GM06990 (cell line): ENCODE data around the gene TNS1.

Experiments used
- DNase-seq: peaks from one replicate; pipeline ENCODE4 v3.0.0-alpha.2; 2011; ENCODE audit not compliant: insufficient read length; ENCODE audit errors: extremely low read depth
- H3K27me3 ChIP-seq: replicated peaks from 2 replicates; pipeline ENCODE4 v1.6.0; 2011; ENCODE audit warnings: low read length; ENCODE audit not compliant: control insufficient read depth, insufficient read depth
- H3K36me3 ChIP-seq: 2 replicates; pipeline ENCODE4 v1.5.1; 2011; ENCODE audit warnings: low read length; ENCODE audit not compliant: control insufficient read depth, insufficient read depth
- H3K4me3 ChIP-seq: replicated peaks from 2 replicates; pipeline ENCODE4 v1.5.1; 2011; ENCODE audit warnings: low read depth, mild to moderate bottlenecking, control low read depth, low read length
- CTCF ChIP-seq: IDR thresholded peaks from 2 replicates; pipeline ENCODE4 v1.5.1; 2011; ENCODE audit warnings: low read length, control low read depth, mild to moderate bottlenecking, inconsistent platforms; ENCODE audit not compliant: insufficient read depth, poor library complexity, severe bottlenecking

Gene TNS1

DNA sequence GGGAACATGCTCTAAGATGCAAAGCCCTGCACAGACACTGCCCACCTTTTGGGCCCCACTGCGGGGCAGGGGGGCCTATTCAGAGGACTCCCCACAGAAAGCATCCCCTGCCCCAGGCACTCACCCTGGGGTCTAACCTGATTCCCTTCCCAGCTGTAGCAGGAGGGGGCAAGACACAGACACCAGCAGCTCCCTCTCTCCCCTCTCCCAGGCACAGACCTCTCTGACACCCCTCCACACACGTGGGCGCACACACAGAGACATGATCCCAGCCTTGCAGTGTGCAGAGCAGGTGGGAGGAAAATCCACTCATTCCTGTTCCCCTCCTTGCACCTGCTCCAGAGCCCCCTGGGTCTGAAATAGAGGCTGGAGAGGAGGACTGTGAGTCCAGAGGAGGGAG is 10.7 kb downstream of the TNS1 start:
- H3K27me3 ChIP-seq, result no peaks in the 10 kb centered on the region
- DNase-seq, result no peak
- H3K36me3 ChIP-seq, result no peaks in the 10 kb centered on the region
- H3K4me3 ChIP-seq, result no peak overlapping the region
- TF ChIP-seq CTCF, result no peak

- no peak for DNase-seq
- Histone ChIP-seq H3K36me3 (no peaks in the 10 kb centered on the region), H3K27me3 (no peaks in the 10 kb centered on the region), H3K4me3 (no peak overlapping the region)
- TF ChIP-seq CTCF, result no peak
Measured at GRCh38 chr2:217990791-217991465, 11.9 kb downstream of the TNS1 start.

- H3K36me3 ChIP-seq, result no peaks in the 10 kb centered on the region
- no peak for TF ChIP-seq CTCF
- H3K27me3 ChIP-seq, result no peaks in the 10 kb centered on the region
- H3K4me3 ChIP-seq, result no peak overlapping the region
- no peak for DNase-seq
Measured at GRCh38 chr2:217990389-217990788, 12.4 kb downstream of the TNS1 start.

GRCh38 chr2:217989221-217989948 is 13.4 kb downstream of the TNS1 start:
- Histone ChIP-seq H3K4me3 (no peak overlapping the region), H3K27me3 (no peaks in the 10 kb centered on the region), H3K36me3 (no peaks in the 10 kb centered on the region)
- no peak for DNase-seq
- TF ChIP-seq CTCF, result no peak

DNA sequence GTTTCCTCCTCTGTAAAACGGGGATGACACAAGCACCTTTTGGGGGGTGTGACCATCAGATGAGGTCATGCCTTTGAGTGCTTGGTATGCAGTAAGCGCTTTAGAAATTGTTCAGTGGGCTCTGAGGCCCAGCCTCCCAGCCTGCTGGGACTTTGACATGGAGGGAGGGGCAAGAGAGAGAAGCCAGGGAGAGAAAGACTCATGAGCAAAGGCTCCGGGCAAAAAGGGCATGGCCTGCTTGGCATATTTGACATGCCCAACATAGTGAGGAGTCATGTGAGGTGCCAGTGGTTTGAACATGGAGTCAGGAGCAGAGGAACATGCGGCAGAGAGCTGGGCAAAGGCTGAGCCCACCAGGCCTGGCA is 14.0 kb downstream of the TNS1 start:
- no peaks in the 10 kb centered on the region for H3K36me3 ChIP-seq
- no peak for TF ChIP-seq CTCF
- no peak overlapping the region for H3K4me3 ChIP-seq
- no peak for DNase-seq
- H3K27me3 ChIP-seq, result no peaks in the 10 kb centered on the region
